ENCODE results near the gene RALGPS1. TPM values are rescaled to one million over a fixed set of nuclear protein-coding genes. Genes with fewer than 3 reads are reported as not detected.

RALGPS1 gene
- total and polyA plus RNA-seq, 2 of the 8 experiments (the other 6 are each of a cell fraction or from before 2014, with no cell fraction given) = 20.0 to 23.5 TPM

DNA sequence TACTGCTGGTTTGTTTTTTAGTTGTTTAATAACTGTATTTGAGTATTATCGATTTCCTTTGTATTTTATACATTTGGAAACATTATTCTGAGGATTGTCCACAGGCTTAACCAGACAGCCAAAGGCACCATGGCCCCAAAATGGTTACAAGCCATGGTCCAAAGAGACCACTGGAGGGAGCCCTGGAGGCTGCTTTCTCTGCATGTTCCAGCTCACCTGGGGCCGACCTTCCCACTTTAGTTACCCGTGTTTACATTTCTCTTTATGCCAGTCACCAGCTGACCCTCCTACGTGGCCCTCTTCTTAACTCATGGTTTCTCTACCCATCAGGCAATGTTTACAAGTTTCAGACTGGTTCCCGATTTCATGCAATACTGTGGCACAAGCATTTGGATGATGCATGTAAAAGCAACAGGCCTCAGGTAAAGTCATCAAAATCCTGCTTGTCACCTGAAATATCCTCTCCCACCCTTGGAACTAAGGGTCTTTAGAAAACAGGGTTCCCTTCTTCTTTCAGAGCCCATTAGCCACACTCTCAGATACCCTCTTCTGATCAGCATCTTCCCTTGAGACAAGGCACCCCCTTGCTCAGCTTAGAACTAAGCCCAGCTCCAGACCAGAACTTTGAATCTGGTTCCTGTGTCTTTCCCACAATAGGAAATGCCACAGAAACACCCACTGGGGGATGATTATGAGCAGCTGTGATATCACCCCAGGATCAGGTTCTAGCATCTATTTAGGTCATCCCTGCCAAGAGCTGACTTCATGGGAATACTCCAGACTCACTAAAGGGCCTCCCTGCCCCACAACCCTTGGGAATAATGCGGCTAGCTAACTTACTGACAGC is 300.1 kb downstream of the RALGPS1 start:
- 42% methylated on average over 6 of the region's 6 CpGs; no CpG with 5 or more reads in 1 of the 2 experiments for WGBS, 2 experiments (ENCODE audit: extremely low coverage in 1 of 2, insufficient coverage in 1 of 2, insufficient read length in 1 of 2, insufficient replicate concordance in 2 of 2, low coverage in 1 of 2, low lambda C conversion rate in 2 of 2, missing lambda C conversion rate in 1 of 2)
- ChIA-PET POLR2A (ENCODE audit: partially characterized antibody) (interaction anchor here (0.7 to 1.9 kb wide), 3 partner anchors 10 to 236 kb away, joined by 3 to 5 read pairs (median 4); partner anchors contain the start of genes LRSAM1 and RPL12), CTCF (ENCODE audit: partially characterized antibody) (interaction anchor here (0.5 to 5.8 kb wide), 39 partner anchors 10 to 929 kb away, joined by 3 to 45 read pairs (median 4); no protein-coding TSS in a partner anchor)
- Histone ChIP-seq H4K20me1 (replicated peaks in 1 of 2; ENCODE audit: control insufficient read depth in 1 of 2, insufficient read depth in 2 of 2, low read length in 2 of 2) (peaks cover 0 to 3% of the 10 kb centered on the region in 2 experiments), H3K79me2 (ENCODE audit: control insufficient read depth in 1 of 2, insufficient read depth in 2 of 2, low read length in 2 of 2) (no peaks in the 10 kb centered on the region), H2AFZ (ENCODE audit: low read length) (no peak overlapping the region), H3K4me2 (ENCODE audit: insufficient read depth in 1 of 2, low read depth in 2 of 2, low read length in 2 of 2) (no peak overlapping the region), H2BK20ac (ENCODE audit: low read length) (no peak overlapping the region), H2BK15ac (ENCODE audit: low read length) (no peak overlapping the region), H3K4me1 (replicated peaks in 1 of 4; ENCODE audit: control insufficient read depth in 3 of 4, insufficient read depth in 4 of 4, low read length in 3 of 4) (peaks cover 2 to 14% (median 9%) of the 10 kb centered on the region in 4 experiments), H4K91ac (replicated peaks; ENCODE audit: insufficient read length, low read length) (no peak overlapping the region), H4K8ac (ENCODE audit: extremely low read depth, insufficient read depth, low read length) (no peak overlapping the region), H3K23me2 (ENCODE audit: low read depth, low read length) (no peaks in the 10 kb centered on the region), H3K27ac (ENCODE audit: low read depth, low read length) (no peak overlapping the region), H3K23ac (ENCODE audit: insufficient read length) (no peak overlapping the region), H3K4me3 (ENCODE audit: extremely low read depth in 1 of 4, insufficient read depth in 2 of 4, low read depth in 3 of 4, low read length in 4 of 4) (no peak overlapping the region), H2BK5ac (ENCODE audit: low read depth, low read length) (no peak overlapping the region), H4K5ac (ENCODE audit: insufficient read length, low read depth, low read length) (no peak overlapping the region), H3K14ac (ENCODE audit: insufficient read length) (no peak overlapping the region), H3K4ac (replicated peaks; ENCODE audit: insufficient read length, low read depth, low read length) (no peak overlapping the region), H3K79me1 (ENCODE audit: low read depth, low read length) (no peaks in the 10 kb centered on the region), H3K9ac (replicated peaks in 1 of 4; ENCODE audit: extremely low read depth in 1 of 4, low read depth in 3 of 4, low read length in 3 of 4) (no peak overlapping the region), H3K9me3 (ENCODE audit: insufficient read depth in 2 of 2, low read depth in 1 of 2, low read length in 1 of 2) (no peaks in the 10 kb centered on the region), H3K18ac (ENCODE audit: extremely low read depth, low read length) (no peak overlapping the region), H2AK5ac (ENCODE audit: low read depth, low read length) (no peak overlapping the region), H3K56ac (replicated peaks; ENCODE audit: insufficient read length, low read depth, low read length) (no peak overlapping the region), H2BK12ac (ENCODE audit: low read depth, low read length) (no peak overlapping the region), H3K36me3 (ENCODE audit: control insufficient read depth in 2 of 4, insufficient read depth in 4 of 4, low read length in 3 of 4) (no peaks in the 10 kb centered on the region), H2BK120ac (replicated peaks; ENCODE audit: low read depth, low read length) (no peak overlapping the region), H3K27me3 (replicated peaks in 1 of 4; ENCODE audit: control insufficient read depth in 3 of 4, extremely low read depth in 1 of 4, insufficient read depth in 3 of 4, low read length in 3 of 4) (no peaks in the 10 kb centered on the region)
- DNase-seq (ENCODE audit: low read depth in 1 of 2, low spot score in 2 of 2) (peak in 1 of 2 experiments; percentile 75), FAIRE-seq (peak; percentile 95)
- TF ChIP-seq TAF7 (optimal IDR thresholded peaks at IDR 0.05; ENCODE audit: borderline replicate concordance, low read depth, low read length) = no peak
- no peak for TF ChIP-seq CBX8 (IDR thresholded peaks at IDR 0.05; ENCODE audit: borderline replicate concordance, low read depth, low read length)
- no peak for TF ChIP-seq KDM4A (IDR thresholded peaks at IDR 0.05; ENCODE audit: low read depth, low read length, severe bottlenecking)
- peak; percentile 82 to 88 for TF ChIP-seq RAD21 (IDR thresholded peaks at IDR 0.05 in 1 of 2, conservative IDR thresholded peaks at IDR 0.05 in 1 of 2; ENCODE audit: low read depth in 2 of 2, low read length in 2 of 2)
- TF ChIP-seq, protein P1, sequence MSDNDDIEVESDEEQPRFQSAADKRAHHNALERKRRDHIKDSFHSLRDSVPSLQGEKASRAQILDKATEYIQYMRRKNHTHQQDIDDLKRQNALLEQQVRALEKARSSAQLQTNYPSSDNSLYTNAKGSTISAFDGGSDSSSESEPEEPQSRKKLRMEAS (IDR thresholded peaks at IDR 0.05) = no peak
- no peak for TF ChIP-seq CEBPB (IDR thresholded peaks at IDR 0.05; ENCODE audit: low read depth, low read length)
- TF ChIP-seq EP300 (IDR thresholded peaks at IDR 0.05; ENCODE audit: borderline replicate concordance in 1 of 2, low read depth in 2 of 2, low read length in 2 of 2) = no peak
- TF ChIP-seq YY1 (IDR thresholded peaks at IDR 0.05; ENCODE audit: low read depth, low read length) = peak; percentile 76
- TF ChIP-seq ASH2L (IDR thresholded peaks at IDR 0.05; ENCODE audit: low read length) = no peak
- no peak for TF ChIP-seq GABPA (IDR thresholded peaks at IDR 0.05; ENCODE audit: borderline replicate concordance, insufficient read depth, low read length)
- TF ChIP-seq BCL11A (IDR thresholded peaks at IDR 0.05; ENCODE audit: low read depth in 2 of 2, low read length in 2 of 2) = no peak

Measured in H1 (cell line).